LHCN-M2 (cell line): Measurements from ENCODE around the gene SEMA3G. TPM values are rescaled to one million over a fixed set of nuclear protein-coding genes. Genes with fewer than 3 reads are reported as not detected.

Experiments
- DNase-seq: peaks from one replicate; pipeline ENCODE4 v3.0.0-alpha.2; 2012; ENCODE audit warnings: low read depth
- total RNA-seq: library from RNA; depleted of rRNA; stranded (reverse); fragments of >200 nt; gene quantifications from 2 replicates; pipeline ENCODE4 v1.2.3, GENCODE V29; 2014

The SEMA3G gene
- total RNA-seq, 1 experiment from 2014 or later, result not detected

DNA sequence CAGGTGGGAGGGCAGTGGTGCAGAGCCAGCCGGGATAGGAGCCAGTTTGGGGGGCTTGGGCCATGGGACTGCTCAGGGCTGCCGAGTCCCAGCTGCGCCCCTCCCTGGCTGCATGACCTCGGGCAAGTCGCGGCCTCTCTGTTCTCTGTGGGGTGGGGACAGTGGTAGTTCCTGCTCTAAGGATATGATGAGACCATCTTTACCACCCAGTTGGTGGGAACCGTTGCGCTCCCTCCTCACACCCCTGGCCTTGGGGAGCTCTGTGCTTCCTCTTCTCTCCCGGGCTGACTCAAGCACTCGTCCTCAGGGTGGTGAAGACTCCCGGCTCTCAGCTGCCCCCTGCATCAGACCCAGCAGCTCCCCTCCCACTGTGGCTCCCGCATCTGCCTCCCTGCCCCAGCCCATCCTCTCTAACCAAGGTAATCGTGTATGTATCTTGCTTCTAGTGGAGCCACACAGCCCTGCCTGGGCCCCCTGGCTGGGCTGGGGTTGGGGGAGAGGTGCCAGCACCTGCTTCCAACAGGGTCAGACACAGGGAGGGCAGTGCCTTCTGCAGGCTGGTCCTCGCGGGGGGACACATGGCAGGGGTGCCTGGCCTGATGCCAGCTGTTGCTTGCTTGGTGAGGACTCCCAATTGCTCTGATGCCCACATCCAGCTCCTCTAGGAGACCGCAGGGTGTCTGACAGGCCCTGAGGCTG lies 35.1 kb upstream of the SEMA3G start:
- DNase-seq, result no peak

DNA sequence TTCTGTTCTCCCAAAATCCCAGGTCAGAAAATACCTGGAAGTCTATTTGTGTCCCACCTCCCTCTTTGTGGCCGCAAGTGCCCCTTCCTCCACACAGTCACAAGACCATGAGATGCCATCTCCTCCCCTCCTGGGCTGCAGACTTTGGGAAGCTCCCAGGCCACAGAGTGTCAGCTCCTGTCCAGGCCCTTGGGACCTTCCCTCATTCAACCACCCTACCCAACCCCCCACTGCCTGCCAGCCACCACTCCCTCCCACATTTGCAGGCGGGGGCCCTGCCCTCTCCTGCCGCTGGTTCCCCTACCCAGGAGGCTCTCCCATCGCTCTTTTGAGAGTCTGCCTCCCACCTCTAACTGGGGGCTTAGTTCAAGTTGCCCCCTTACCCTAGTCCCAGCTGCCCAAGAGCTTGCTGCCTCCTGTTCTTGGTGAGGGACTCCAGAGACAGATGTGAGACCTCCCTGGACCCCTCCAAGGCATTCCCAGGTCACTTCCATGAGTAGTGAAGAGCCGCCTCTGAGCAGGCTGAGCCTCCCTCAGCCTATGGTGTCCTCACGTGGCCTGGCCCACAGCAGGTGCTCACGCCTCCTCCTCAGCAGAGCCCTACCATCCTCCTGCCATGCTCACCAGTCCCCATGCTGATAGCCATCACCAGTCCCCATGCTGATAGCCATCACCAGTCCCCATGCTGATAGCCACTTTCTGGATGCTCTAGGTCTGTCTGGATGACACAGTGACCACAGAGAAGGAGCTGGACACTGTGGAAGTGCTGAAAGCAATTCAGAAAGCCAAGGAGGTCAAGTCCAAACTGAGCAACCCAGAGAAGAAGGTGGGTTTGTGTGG lies 34.4 kb upstream of the SEMA3G start:
- DNase-seq, result no peak

GRCh38 chr3:52477796-52478095 lies 32.8 kb upstream of the SEMA3G start:
- no peak for DNase-seq

DNA sequence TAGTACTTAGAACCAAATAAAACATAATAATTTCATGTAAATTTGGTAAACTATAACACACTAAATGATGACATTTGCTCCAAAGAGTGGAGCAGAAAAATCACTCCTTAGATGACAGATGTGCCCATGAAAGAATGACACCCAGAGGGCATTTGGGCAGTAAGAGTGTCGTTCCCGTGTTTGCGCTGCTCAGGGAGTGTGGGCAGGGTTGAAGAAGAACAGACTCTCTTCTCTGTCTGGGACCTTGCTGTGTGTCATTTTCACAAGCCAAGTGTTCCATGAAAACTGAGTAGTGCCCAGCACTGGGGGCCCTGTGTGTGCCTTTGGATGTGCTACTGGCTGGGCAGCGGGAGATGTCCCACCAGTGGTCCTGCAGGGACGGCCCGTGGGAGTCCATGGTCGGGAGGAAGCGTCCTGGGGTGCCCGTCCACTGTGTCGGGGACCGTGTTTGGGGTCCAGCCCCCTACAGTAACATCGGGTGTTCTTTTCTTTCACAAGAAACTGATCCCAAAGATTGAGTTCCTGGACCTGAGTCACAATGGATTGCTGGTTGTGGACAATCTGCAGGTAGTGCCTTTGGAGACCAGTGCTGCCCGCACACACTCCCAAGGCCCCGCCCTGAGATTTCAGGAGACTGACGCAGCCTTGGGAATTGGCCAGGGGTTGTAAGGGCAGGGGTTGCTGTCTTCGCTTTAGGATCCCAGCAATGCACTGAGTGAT lies 32.3 kb upstream of the SEMA3G start:
- no peak for DNase-seq

- DNase-seq, result no peak
Observed at GRCh38 chr3:52473026-52473425, 28.1 kb upstream of the SEMA3G start.

DNA sequence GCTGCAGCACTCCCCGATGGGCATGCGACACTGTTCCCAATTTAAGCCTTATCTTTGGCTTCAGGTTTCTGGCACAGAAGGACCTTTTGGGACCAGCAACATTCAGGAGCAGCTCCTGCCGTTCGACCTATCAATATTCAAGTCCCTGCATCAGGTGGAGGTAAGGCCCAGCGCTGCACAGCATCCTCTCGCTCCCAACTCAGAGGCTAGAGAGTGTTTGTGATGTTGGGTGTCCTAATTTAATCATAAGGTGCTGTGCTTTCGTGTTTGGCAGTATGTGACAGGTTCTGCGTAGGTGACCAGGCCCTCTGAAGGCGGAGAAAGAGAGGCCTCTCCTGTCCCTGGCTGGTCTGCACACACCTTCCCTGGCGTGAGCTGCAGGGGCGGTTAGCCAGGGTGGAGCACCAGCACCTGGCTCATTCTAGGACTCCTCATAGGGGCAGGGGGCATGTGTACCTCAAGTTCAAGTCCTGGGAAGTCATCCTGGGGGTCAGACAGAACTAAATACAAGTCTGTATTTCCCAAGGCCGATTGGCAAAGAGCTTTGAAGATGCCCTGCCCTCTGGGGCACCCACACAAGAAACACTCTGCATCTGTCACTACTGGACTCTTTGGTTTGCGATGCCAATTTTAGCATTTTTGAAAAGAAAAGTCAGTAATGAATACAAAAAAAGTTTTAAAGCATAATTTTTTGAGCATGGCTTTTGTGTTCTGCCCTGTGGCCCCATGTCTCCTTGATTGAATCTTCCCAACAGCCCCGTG lies 27.5 kb upstream of the SEMA3G start:
- no peak for DNase-seq

GRCh38 chr3:52471371-52472238 lies 26.7 kb upstream of the SEMA3G start:
- DNase-seq, result peak; percentile 55

DNA sequence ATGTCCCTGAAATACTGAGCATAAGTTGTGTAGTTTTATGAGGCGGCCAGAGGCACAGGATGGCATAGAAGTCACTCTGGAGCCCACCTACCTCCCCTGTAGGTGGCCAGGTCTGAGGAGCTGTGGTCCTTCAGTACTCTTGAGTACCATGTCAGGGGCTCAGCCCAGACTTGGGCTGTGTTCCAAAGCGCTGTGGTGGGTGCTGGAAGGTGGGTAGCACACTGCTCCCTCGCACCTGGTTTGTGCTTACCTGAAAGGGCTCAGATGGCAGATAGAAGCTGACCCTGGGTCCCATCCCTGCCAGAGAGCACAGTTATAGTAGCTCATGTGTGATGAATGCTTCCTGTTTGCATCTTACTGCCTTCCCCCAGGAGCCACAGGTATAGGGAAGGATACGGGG lies 26.0 kb upstream of the SEMA3G start:
- no peak for DNase-seq

DNA sequence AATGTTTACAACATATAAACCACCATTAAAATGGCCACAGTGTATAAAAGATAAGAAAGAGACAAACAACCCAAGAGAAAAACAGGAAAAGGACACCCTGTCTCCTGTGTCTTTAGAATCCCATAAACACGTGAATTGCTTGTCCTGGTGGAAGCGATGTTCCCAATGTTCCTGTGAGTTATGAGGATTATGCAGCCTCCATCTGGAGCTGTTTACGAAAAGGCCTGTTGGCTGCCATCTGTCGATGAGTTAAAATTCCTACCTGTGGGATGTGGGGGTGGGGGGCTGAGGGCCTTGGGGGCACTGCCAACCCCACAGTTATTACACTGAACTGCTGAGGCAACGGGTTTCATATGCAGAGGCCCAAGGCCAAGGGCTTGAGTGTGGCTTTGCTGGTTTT lies 24.1 kb upstream of the SEMA3G start:
- no peak for DNase-seq

DNA sequence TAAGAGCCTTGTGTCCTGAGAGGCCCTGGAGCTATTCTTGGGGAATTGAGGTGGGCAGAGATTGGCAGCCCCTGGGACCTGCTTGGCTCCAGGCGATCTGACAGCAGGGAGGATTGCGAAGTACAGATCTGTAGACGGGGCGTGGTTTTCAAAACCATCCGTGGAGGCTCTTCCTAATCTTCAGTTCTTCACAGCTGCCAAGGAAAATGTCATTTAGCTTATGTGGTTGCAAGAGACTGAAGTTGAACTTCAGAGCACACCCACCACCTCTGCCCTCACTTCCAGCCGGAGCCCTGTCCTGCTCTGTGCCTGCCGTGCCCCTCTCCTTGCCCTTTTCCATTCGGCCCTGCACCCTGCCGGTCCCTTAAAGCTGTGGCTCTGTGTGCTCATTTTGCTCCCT lies 23.4 kb upstream of the SEMA3G start:
- peak; percentile 41 for DNase-seq

- DNase-seq, result no peak
Observed at GRCh38 chr3:52463416-52463815, 18.5 kb upstream of the SEMA3G start.

DNA sequence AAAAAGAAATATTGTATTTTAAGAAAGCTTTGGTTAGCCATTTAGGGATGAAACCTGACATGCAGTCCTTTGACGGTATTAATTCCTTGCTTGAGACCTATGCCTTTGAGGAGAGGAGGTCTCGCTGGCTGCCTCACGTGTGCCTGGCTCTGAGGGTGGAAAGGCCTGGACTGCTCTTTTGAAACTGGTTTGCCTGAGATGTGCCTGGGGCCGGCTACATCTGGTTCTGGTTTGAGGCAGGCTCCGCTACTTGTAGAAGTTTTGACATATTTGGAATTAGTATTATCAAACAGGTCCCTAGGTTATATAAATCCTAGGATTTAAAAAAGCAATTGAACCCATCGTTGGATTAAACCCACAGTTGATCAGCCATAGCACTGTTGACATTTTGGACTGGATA lies 17.0 kb upstream of the SEMA3G start:
- no peak for DNase-seq

DNA sequence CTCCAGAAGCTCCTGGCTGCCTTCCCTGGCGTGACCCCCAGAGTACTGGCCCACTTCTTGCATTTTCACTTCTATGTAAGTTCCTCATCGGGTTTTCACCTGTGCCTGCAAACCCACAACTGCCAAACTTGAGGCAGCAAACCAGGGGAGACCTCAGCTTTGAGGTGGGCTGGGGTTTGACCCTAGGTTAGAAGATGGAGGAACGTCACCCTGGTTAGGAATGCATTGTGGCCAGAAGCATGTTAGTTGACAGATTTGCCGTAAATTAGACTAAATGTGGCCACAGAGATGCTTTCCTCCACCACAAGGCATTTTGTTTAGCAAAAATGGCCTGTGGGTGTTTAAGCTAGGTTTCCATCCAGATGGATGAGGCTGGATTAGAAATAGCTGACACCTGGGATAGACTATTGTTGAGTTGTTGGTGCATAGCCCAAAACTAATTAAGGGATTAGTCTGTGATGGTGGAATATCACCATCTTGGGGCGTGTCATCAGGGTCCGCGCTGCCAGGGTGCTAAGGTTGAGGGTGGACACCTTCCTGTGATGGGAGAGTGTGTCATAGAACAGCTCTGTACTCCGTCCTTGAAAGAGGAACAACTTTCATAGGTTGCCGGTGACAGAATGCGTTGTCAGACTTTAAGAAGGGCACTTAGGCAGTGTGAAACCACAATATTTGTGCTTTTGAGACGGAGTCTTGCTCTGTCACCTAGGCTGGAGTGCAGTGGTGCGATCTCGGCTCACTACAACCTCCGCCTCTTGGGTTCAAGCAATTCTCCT lies 14.1 kb upstream of the SEMA3G start:
- no peak for DNase-seq

GRCh38 chr3:52458031-52458760 lies 13.3 kb upstream of the SEMA3G start:
- no peak for DNase-seq

- no peak for DNase-seq
Observed at GRCh38 chr3:52456800-52457183, 11.9 kb upstream of the SEMA3G start.

GRCh38 chr3:52456169-52456799 lies 11.4 kb upstream of the SEMA3G start:
- peak; percentile 19 for DNase-seq

- peak; percentile 72 for DNase-seq
Observed at GRCh38 chr3:52455283-52456168, 10.6 kb upstream of the SEMA3G start, which contains the start of gene NISCH. Gene NISCH (plus strand): TSS chr3:52455604. CDS start chr3:52455642, 38 bp downstream.

DNA sequence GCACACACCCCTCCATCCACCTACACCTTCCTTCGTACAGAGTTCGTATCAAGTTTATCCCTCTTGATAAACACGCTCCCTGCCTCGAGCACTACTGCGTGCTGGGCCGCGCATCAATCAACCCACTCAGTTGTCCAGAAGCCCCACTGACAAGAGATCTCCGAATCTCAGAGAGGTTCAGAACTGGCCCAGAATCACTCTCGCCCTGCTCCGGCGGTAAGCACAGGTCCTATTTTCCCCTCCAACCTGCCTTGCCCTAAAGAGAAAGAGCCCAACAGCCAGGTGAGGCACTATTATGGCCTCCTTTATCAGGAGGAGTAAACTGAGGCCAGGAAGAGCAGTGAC lies 10.0 kb upstream of the SEMA3G start:
- no peak for DNase-seq
